T-helper 22 cell (primary cell): ENCODE data around the gene LRR1.
"Not testable (repeated sequence)": the region's sequence is repeated elsewhere in the genome, so short reads cannot be mapped to it uniquely, and the experiment has no call there.

Experiments used
- DNase-seq: peaks from one replicate; pipeline ENCODE4 v3.0.0-alpha.2; 2020; ENCODE audit warnings: low read depth

Gene LRR1

GRCh38 chr14:49623941-49624839 is 25.4 kb downstream of the LRR1 start:
- DNase-seq, result peak; percentile 43

GRCh38 chr14:49633640-49634546 is 35.2 kb downstream of the LRR1 start:
- DNase-seq, result peak; percentile 88

GRCh38 chr14:49634547-49635334 is 36.0 kb downstream of the LRR1 start, which contains the start of gene DNAAF2:
DNAAF2 (minus strand) TSS chr14:49635244; CDS start chr14:49635149, 95 bp downstream.
- DNase-seq, result peak; percentile 58

GRCh38 chr14:49636866-49637265 is 38.1 kb downstream of the LRR1 start:
- DNase-seq, result no peak

- DNase-seq, result no peak
Observed at GRCh38 chr14:49637534-49638078, 38.9 kb downstream of the LRR1 start.

GRCh38 chr14:49640540-49641417 is 42.0 kb downstream of the LRR1 start:
- DNase-seq, result no peak

GRCh38 chr14:49641697-49642129 is 43.0 kb downstream of the LRR1 start:
- no peak for DNase-seq

- no peak for DNase-seq
Observed at GRCh38 chr14:49642163-49642562, 43.4 kb downstream of the LRR1 start.

GRCh38 chr14:49653508-49653907 is 54.8 kb downstream of the LRR1 start:
- no peak for DNase-seq

- no peak for DNase-seq
Observed at GRCh38 chr14:49654511-49654910, 55.8 kb downstream of the LRR1 start.

GRCh38 chr14:49657500-49657899 is 58.8 kb downstream of the LRR1 start:
- not testable (repeated sequence) for DNase-seq

- DNase-seq, result no peak
Observed at GRCh38 chr14:49659526-49660455, 61.1 kb downstream of the LRR1 start.
